ENCODE measurements around the gene LGALSL.

DNA sequence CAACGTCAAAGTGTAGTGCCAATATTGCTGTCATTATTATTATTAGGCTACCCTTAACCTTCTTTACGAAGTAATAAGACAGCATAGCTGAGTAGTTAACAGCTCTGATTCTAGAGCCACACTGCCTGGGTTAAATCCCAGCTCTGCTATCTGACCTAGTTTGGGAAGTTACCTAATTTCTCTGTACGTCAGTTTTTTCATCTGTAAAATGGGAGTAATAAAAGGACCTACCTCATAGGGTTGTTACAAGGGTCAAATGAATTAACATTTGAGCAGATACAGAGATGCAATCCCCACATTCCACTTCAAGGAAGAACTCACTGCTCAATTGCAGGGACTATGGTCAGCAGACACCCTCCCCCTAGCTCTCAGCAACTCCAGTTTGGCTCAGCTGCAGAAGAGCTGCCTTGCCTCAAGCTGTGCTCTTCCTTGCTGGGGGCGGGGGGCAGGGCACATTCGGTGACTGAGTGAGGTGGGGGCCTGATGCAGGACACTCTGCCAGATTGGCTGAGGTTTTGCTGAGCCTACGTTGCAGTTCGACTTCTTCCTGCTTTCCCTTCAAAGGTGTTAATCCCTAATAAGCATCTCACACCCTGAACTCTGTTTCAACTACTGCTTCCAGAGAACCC lies 11.0 kb upstream of the LGALSL start:
- TF ChIP-seq POLR2AphosphoS5 (IDR thresholded peaks at IDR 0.05; ENCODE audit: low read depth, low read length) (no peak), NFIC (IDR thresholded peaks at IDR 0.05; ENCODE audit: low read length) (no peak), POLR2A (IDR thresholded peaks at IDR 0.05; ENCODE audit: insufficient read depth in 1 of 2, low read depth in 2 of 2, low read length in 2 of 2) (no peak), ZNF766 (CRISPR knock-in tag; IDR thresholded peaks at IDR 0.05; ENCODE audit: borderline replicate concordance) (no peak), TBL1XR1 (IDR thresholded peaks at IDR 0.05; ENCODE audit: borderline replicate concordance, low read length, partially characterized antibody) (no peak)
- TF ChIP-seq, protein P1, sequence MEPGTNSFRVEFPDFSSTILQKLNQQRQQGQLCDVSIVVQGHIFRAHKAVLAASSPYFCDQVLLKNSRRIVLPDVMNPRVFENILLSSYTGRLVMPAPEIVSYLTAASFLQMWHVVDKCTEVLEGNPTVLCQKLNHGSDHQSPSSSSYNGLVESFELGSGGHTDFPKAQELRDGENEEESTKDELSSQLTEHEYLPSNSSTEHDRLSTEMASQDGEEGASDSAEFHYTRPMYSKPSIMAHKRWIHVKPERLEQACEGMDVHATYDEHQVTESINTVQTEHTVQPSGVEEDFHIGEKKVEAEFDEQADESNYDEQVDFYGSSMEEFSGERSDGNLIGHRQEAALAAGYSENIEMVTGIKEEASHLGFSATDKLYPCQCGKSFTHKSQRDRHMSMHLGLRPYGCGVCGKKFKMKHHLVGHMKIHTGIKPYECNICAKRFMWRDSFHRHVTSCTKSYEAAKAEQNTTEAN (CRISPR knock-in tag; conservative IDR thresholded peaks at IDR 0.05), result no peak
- TF ChIP-seq, protein P2, sequence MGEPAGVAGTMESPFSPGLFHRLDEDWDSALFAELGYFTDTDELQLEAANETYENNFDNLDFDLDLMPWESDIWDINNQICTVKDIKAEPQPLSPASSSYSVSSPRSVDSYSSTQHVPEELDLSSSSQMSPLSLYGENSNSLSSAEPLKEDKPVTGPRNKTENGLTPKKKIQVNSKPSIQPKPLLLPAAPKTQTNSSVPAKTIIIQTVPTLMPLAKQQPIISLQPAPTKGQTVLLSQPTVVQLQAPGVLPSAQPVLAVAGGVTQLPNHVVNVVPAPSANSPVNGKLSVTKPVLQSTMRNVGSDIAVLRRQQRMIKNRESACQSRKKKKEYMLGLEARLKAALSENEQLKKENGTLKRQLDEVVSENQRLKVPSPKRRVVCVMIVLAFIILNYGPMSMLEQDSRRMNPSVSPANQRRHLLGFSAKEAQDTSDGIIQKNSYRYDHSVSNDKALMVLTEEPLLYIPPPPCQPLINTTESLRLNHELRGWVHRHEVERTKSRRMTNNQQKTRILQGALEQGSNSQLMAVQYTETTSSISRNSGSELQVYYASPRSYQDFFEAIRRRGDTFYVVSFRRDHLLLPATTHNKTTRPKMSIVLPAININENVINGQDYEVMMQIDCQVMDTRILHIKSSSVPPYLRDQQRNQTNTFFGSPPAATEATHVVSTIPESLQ (CRISPR knock-in tag; conservative IDR thresholded peaks at IDR 0.05), result no peak
- TF ChIP-seq, protein P3, sequence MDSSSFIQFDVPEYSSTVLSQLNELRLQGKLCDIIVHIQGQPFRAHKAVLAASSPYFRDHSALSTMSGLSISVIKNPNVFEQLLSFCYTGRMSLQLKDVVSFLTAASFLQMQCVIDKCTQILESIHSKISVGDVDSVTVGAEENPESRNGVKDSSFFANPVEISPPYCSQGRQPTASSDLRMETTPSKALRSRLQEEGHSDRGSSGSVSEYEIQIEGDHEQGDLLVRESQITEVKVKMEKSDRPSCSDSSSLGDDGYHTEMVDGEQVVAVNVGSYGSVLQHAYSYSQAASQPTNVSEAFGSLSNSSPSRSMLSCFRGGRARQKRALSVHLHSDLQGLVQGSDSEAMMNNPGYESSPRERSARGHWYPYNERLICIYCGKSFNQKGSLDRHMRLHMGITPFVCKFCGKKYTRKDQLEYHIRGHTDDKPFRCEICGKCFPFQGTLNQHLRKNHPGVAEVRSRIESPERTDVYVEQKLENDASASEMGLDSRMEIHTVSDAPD (CRISPR knock-in tag; IDR thresholded peaks at IDR 0.05), result no peak
- TF ChIP-seq, protein P4, sequence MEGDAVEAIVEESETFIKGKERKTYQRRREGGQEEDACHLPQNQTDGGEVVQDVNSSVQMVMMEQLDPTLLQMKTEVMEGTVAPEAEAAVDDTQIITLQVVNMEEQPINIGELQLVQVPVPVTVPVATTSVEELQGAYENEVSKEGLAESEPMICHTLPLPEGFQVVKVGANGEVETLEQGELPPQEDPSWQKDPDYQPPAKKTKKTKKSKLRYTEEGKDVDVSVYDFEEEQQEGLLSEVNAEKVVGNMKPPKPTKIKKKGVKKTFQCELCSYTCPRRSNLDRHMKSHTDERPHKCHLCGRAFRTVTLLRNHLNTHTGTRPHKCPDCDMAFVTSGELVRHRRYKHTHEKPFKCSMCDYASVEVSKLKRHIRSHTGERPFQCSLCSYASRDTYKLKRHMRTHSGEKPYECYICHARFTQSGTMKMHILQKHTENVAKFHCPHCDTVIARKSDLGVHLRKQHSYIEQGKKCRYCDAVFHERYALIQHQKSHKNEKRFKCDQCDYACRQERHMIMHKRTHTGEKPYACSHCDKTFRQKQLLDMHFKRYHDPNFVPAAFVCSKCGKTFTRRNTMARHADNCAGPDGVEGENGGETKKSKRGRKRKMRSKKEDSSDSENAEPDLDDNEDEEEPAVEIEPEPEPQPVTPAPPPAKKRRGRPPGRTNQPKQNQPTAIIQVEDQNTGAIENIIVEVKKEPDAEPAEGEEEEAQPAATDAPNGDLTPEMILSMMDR (CRISPR knock-in tag; IDR thresholded peaks at IDR 0.05), result no peak
